ENCODE results near the gene IGSF21.

Gene IGSF21

DNA sequence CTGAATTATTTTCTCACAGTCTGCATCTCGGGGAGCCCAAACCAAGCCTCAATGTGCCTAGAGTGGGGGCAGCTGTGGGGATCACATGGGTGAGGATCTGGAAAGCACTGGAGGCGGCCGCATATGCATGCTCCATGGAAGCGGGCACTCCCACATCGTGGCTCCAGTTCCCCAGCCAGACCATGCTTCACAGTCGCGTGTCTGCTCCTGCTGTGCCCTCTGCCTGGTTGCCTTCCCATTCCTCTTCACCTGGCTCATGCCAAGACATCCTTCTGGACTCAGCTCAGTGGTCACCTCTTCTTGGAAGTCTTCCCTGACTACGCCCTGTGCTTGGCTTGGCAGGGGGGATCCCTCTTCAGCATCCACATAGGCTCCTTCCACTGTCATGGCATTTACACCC is 32.8 kb downstream of the IGSF21 start:
- Mint-ChIP-seq H3K9me3 (no peaks in the 10 kb centered on the region), H3K27me3 (no peaks in the 10 kb centered on the region), H3K36me3 (no peaks in the 10 kb centered on the region), H3K4me3 (no peak overlapping the region), H3K4me1 (no peaks in the 10 kb centered on the region), H3K27ac (no peak overlapping the region)
- DNase-seq = no peak
- CTCF ChIA-PET = no interaction called here

DNA sequence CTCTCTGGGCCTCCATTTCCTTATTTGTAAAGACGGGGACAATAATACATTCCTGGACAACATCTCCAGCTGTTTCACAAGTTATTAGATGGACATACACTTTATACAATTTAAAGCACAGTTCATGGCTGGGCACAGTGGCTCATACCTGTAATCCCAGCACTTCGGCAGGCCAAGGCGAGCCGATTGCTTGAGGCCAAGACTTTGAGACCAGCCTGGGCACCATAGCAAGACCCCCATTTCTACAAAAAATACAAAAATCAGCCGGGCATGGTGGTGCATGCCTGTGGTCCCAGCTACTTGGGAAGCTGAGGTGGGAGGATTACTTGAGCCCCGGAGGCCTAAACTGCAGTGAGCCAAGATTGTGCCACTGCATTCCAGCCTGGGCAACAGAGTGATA is 34.1 kb downstream of the IGSF21 start:
- no peak overlapping the region for H3K27ac Mint-ChIP-seq
- CTCF ChIA-PET = no interaction called here
- no peak overlapping the region for H3K4me3 Mint-ChIP-seq
- no peaks in the 10 kb centered on the region for H3K9me3 Mint-ChIP-seq
- H3K36me3 Mint-ChIP-seq = no peaks in the 10 kb centered on the region
- DNase-seq = no peak
- no peaks in the 10 kb centered on the region for H3K27me3 Mint-ChIP-seq
- no peaks in the 10 kb centered on the region for H3K4me1 Mint-ChIP-seq

DNA sequence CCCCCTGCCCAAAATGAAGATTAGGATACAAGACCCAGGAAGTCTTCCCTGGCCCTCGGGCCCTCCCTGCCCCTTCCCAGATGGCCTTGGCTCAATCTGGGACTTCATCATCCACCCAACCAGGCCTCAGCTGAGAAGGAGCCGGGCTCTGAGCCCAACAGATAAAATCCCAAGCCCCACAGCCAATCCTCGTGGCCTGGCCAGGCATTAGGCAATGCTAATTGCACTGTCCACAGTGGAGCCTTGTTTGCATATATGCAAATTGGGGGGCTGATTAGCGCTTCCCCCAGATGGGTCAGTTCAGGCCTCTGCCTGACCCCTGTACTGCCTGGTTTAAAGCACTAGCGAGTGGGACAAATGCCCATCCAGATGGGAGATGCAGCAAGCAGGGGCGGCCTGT is 34.9 kb downstream of the IGSF21 start:
- no peak overlapping the region for H3K27ac Mint-ChIP-seq
- H3K4me3 Mint-ChIP-seq = no peak overlapping the region
- H3K9me3 Mint-ChIP-seq = no peaks in the 10 kb centered on the region
- CTCF ChIA-PET = no interaction called here
- no peak for DNase-seq
- H3K4me1 Mint-ChIP-seq = no peaks in the 10 kb centered on the region
- no peaks in the 10 kb centered on the region for H3K36me3 Mint-ChIP-seq
- H3K27me3 Mint-ChIP-seq = peaks cover 5% of the 10 kb centered on the region

DNA sequence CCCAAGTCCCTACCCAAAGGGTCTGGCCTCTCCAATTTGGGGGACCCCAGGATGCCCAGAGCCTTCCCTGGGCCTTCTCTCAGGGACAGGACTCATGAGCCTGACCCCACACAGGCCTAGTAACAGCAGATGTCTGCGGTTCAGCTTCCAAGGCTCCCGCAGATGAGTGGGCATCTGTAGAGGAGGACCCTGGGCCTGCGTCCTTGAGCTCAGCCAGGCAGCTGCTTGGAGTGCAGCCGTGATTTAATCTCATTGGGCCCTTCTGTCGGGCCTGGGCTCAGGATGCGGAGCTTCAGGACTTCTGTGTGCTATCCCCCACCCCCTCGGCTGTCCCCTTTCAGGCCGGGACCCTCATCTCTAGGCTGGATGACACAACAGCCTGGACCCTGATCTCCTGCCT is 35.4 kb downstream of the IGSF21 start:
- H3K4me1 Mint-ChIP-seq = no peaks in the 10 kb centered on the region
- H3K9me3 Mint-ChIP-seq = no peaks in the 10 kb centered on the region
- DNase-seq = no peak
- peaks cover 5% of the 10 kb centered on the region for H3K27me3 Mint-ChIP-seq
- H3K27ac Mint-ChIP-seq = no peak overlapping the region
- no peaks in the 10 kb centered on the region for H3K36me3 Mint-ChIP-seq
- no peak overlapping the region for H3K4me3 Mint-ChIP-seq
- CTCF ChIA-PET = no interaction called here

DNA sequence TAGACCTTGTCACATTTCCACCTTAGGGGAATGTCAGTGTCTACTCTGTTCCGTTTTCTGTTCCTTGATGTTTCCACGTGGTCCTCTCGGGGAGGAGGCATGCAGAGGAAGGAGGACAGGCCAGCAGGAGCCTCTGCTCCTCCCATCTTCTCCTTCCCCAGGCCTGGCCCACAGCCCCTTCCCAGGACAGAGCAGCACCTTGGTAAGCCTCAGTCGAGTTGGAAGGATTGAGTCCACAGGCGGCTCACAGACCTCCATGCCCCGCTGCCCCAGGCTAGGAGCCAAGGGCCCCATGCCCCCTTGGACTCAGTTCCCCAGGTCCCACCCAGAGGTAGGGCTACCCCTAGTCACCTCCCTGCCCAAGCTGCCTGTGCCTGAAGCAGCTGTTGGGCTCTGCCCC is 36.5 kb downstream of the IGSF21 start:
- Mint-ChIP-seq H3K4me3 (no peak overlapping the region), H3K27ac (no peak overlapping the region), H3K36me3 (no peaks in the 10 kb centered on the region), H3K4me1 (no peaks in the 10 kb centered on the region), H3K27me3 (peaks cover 5% of the 10 kb centered on the region), H3K9me3 (no peaks in the 10 kb centered on the region)
- DNase-seq = no peak
- CTCF ChIA-PET = no interaction called here

DNA sequence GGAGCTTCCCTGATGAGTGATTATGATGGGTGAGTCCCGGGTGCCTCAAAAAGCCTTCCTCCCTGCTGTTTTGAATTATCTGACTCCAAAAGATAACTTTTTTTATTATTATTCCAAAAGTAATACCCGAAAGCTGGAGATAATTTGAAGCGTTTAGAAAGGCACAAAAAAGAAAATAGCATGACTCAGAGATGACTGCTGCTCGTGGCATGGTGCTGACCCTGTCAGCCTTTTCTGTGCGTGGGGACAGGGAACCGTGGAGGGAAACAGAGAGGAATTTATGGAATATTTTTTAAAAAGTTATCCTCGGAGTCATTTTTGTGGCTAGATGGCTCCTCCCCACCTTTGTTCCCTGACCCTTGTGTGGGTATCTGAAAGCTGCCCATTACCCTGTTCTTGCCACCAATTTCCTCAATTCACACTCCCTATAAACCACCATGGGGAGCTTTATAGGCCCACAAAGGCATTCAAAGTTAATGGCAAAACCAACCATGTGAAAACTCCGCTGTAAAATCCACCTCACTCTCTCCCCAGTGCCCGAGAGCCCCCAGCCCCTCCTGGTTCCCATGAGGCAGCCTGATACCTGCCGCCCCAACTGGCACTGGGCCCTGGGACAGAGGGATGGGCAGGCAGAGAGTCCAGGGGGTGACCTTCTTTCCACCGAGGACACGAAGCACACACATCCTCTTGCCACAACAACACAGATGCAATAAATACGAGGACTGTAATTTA is 37.5 kb downstream of the IGSF21 start:
- no peaks in the 10 kb centered on the region for H3K4me1 Mint-ChIP-seq
- DNase-seq = no peak
- CTCF ChIA-PET = no interaction called here
- no peak overlapping the region for H3K4me3 Mint-ChIP-seq
- H3K27ac Mint-ChIP-seq = no peak overlapping the region
- peaks cover 5% of the 10 kb centered on the region for H3K27me3 Mint-ChIP-seq
- no peaks in the 10 kb centered on the region for H3K9me3 Mint-ChIP-seq
- no peaks in the 10 kb centered on the region for H3K36me3 Mint-ChIP-seq

DNA sequence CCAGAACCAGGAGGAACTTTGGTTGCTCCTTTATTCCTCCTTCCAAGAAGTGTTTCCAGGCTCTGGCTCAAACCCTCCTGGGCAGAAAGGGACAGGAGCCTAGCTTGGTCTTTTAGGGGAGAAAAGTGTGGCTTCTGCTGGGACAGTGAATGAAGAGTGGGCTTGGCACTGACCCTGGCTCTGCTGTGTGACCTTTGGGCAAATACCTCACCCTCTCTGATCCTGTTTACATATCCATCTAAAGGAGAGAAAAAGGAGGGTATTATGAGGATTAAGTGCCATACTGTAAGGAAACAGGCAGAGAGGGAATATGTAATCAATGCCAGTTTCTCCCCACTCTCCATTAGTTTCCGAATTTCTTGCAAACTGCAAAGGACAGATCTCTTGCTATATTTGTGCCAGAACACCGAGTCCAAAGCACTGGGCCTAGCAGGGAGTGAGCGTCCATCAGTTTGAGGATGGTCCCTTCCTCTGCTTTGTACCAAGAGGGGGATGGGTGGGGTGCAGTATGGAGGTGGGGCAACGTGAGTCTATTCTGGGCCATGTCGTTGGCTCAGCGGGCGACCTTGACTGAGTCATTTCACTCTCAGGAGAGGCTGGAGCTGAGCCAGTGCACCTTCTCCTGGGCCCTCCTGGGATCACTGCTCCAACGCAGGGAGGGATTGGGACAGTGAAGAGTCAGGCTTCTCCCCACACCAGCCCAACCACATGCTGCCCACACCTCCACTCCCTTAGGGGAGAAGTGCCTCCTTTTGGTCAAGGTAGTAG is 38.4 kb downstream of the IGSF21 start:
- no peak overlapping the region for H3K27ac Mint-ChIP-seq
- H3K9me3 Mint-ChIP-seq = no peaks in the 10 kb centered on the region
- peaks cover 5% of the 10 kb centered on the region for H3K27me3 Mint-ChIP-seq
- no peak for DNase-seq
- CTCF ChIA-PET = no interaction called here
- H3K36me3 Mint-ChIP-seq = no peaks in the 10 kb centered on the region
- no peaks in the 10 kb centered on the region for H3K4me1 Mint-ChIP-seq
- H3K4me3 Mint-ChIP-seq = no peak overlapping the region

DNA sequence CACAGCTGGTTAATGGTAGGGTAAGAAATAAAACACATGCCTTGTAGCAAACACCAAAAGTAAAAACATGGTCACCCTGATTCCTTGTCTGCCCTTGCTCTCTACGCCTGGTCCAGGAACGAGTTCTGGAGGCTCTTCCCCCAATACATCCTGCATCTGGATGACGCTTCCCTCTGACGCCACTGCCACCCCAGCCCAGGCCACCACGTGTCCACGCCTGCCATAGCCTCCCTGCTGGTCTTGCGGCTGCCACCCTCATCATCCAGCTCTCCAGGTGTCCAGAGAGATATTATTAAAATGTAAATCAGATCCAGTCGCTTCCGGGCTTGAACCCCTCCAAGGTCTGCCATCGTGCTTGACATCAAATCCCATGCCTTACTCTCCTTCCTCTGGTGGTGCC is 39.3 kb downstream of the IGSF21 start:
- no peaks in the 10 kb centered on the region for H3K9me3 Mint-ChIP-seq
- H3K36me3 Mint-ChIP-seq = no peaks in the 10 kb centered on the region
- DNase-seq = no peak
- peaks cover 5% of the 10 kb centered on the region for H3K27me3 Mint-ChIP-seq
- no peak overlapping the region for H3K4me3 Mint-ChIP-seq
- no peak overlapping the region for H3K27ac Mint-ChIP-seq
- no peaks in the 10 kb centered on the region for H3K4me1 Mint-ChIP-seq
- CTCF ChIA-PET = no interaction called here

DNA sequence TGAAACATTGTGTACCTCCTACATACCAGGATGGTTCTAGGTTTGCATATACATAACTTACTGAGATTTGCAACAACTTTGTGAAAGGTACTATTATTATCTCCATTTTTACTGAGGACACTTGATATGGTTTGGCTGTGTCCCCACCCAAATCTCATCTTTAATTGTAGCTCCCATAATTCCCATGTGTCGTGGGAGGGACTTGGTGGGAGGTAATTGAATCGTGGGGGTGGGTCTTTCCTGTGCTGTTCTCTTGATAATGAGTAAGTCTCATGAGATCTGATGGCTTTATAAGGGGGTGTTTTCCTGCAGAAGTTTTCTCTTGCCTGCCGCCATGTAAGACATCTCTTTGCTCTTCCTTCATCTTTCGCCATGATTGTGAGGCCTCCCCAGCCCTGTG is 40.1 kb downstream of the IGSF21 start:
- CTCF ChIA-PET = no interaction called here
- H3K4me1 Mint-ChIP-seq = no peaks in the 10 kb centered on the region
- H3K27me3 Mint-ChIP-seq = peaks cover 5% of the 10 kb centered on the region
- no peak for DNase-seq
- H3K9me3 Mint-ChIP-seq = no peaks in the 10 kb centered on the region
- no peaks in the 10 kb centered on the region for H3K36me3 Mint-ChIP-seq
- no peak overlapping the region for H3K4me3 Mint-ChIP-seq
- H3K27ac Mint-ChIP-seq = no peak overlapping the region

DNA sequence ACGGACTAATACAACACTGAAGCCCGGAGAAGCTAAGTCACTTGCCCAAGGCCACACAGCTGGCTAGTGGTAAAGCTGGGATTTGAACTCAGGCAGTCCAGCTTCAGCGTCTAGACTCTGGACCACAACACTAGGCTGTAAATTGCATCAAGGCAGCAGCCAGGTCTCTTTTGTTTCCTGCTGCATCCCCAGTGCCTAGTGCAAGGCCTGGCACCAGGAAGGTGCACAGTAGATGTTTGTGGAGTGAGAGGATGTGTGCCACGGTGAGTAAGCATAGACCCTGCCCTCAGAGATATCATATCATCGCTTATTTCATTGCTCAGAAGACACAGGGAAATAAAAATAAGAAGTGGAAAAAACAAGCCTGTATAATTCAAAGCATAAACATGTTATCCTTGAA is 40.9 kb downstream of the IGSF21 start:
- H3K9me3 Mint-ChIP-seq = no peaks in the 10 kb centered on the region
- CTCF ChIA-PET = no interaction called here
- no peaks in the 10 kb centered on the region for H3K4me1 Mint-ChIP-seq
- no peak overlapping the region for H3K27ac Mint-ChIP-seq
- no peak for DNase-seq
- no peaks in the 10 kb centered on the region for H3K36me3 Mint-ChIP-seq
- H3K27me3 Mint-ChIP-seq = peaks cover 5% of the 10 kb centered on the region
- H3K4me3 Mint-ChIP-seq = no peak overlapping the region

DNA sequence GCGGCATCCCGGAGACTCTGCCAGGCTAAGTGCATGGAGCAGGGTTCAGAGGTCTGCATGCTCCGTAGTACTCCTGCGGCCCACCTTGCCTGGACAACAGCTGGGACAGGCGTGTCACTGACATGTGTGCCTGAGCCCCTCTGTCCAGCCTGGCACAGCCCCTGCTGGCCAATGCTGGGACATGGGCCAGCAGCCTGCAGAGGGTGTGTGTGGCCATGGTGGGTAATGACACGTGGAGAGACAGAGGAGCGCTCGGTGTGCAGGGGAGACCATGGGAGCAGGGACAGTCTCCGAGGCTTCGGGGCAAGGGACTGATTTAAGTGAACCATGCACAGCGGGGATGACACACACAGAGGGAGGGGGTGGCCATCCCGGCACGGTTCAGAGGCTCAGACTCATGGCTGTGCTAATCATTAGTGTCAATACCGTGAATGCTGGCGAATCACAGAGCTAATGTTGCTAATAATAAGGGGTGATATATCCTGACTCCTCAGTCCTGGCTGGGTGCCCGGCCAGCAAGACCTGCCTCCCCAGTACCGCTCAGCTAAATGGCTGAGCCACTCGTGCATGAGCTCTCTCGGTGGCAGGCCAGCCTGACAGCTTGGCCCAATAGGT is 41.5 kb downstream of the IGSF21 start:
- H3K4me1 Mint-ChIP-seq = no peaks in the 10 kb centered on the region
- H3K4me3 Mint-ChIP-seq = no peak overlapping the region
- DNase-seq = no peak
- CTCF ChIA-PET = no interaction called here
- H3K36me3 Mint-ChIP-seq = no peaks in the 10 kb centered on the region
- peaks cover 5% of the 10 kb centered on the region for H3K27me3 Mint-ChIP-seq
- no peak overlapping the region for H3K27ac Mint-ChIP-seq
- H3K9me3 Mint-ChIP-seq = no peaks in the 10 kb centered on the region

DNA sequence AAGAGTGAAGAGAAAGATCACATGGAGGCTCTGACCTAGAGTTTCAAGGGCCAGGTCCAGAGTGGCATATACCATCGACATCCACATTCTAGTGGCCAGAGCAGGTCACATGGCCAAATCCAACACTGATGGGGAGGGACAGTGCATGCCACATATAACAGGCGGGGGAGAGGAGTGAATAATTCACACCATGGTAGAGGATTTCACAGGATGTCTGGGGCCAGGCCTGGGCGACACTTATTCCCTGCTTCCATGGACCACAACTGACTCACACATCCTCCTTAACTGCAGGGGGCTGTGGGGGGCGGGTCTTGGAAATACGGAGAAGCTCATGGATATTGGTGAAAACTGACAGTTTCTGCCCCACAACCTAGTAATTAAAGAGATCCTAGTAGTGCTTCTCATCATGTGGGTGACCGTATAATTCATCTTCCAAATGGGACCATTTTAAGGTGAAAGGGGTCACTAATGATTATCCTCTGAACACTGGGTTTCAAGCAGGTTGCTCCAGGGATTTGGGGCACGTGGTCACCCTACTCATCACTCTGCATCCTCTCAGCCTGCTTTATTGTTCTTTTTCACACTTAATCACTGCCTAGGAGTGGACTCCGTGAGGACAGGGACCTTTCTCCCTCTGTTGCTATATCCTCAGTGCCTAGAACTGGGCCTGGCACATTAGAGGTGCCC is 44.0 kb downstream of the IGSF21 start:
- no peaks in the 10 kb centered on the region for H3K36me3 Mint-ChIP-seq

DNA sequence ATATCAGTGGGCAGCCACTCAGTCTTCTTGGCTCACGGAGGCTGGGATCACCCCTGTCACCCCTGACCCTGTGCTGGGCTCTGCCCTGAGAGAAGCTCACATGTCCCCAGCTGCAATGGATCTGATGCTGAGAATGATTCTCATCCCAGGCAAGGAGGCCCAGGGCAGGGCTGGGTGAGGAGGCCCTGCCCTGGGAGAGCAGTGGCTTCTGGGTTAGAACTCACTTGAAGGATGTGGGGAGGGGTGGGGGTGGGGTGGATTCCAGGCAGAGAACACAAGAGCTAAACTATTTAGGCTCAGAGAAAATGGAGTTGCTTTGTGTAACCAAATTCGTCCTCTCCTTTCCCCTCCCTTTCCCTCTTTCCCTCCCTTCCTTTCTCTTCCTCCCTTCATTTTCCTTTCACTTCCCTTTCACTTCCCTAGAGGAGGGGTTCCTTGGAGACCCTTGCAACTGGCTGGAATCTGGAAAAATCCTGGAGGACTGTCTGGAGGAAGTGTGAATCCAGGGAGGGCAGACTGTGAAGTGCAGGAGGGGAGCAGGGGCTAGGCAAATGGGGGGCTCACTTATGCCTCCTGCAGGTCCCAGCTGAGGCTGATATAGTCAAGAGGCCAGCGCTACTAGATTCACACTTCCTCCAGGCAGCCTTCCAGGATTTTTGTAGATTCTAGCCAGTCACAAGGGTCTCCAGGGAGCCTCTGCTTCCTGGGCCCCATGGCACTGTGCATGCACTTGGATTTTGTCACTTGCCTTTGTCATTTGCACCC is 47.0 kb downstream of the IGSF21 start:
- peaks cover 4% of the 10 kb centered on the region for H3K27me3 Mint-ChIP-seq
- no peaks in the 10 kb centered on the region for H3K9me3 Mint-ChIP-seq
- H3K4me3 Mint-ChIP-seq = no peak overlapping the region
- DNase-seq = no peak
- no peak overlapping the region for H3K27ac Mint-ChIP-seq
- CTCF ChIA-PET = no interaction called here
- H3K4me1 Mint-ChIP-seq = no peaks in the 10 kb centered on the region
- no peaks in the 10 kb centered on the region for H3K36me3 Mint-ChIP-seq

More for the DNA sequence above, 44.0 kb downstream of the IGSF21 start:
- Mint-ChIP-seq H3K9me3 (no peaks in the 10 kb centered on the region), H3K4me1 (no peaks in the 10 kb centered on the region), H3K4me3 (no peak overlapping the region), H3K27me3 (peaks cover 5% of the 10 kb centered on the region), H3K27ac (no peak overlapping the region)
- no peak for DNase-seq
- CTCF ChIA-PET = no interaction called here

DNA sequence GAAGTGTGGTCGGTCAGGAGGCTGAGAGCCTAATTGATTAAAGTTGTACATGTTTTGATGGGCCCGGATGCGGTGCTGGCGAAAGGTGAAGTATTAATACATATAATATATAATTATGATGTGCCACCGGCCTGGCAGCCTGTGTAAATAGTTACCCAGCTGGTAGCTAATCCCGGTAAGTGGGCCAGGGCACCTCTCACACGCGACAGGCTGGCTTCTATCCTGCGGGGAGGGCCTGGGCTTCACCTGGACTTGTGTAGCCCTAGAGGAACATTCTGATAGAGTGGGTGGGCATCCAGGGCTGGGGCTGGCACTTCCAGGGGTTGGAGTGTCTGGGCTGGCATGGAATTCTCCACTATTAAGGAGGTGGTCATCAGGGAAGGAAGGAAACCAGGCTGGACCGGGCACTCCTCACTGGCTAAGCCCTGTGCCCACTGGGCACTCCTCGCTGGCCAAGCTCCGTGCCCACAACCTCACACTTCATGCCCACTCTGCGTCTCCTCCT is 48.3 kb downstream of the IGSF21 start:
- Mint-ChIP-seq H3K27me3 (peaks cover 4% of the 10 kb centered on the region), H3K4me1 (no peaks in the 10 kb centered on the region), H3K9me3 (no peaks in the 10 kb centered on the region), H3K27ac (no peak overlapping the region), H3K36me3 (no peaks in the 10 kb centered on the region), H3K4me3 (no peak overlapping the region)
- CTCF ChIA-PET = no interaction called here
- no peak for DNase-seq
